ENCODE measurements around the gene POLN. TPM values are rescaled to one million over a fixed set of nuclear protein-coding genes. Genes with fewer than 3 reads are reported as not detected.
A peak's percentile ranks its signal among the peaks of the same experiment; 100 is the strongest.

The POLN gene
- total and polyA plus RNA-seq, 8 donors, result 0.29 to 5.1 (median 1.4) TPM; not detected in 2

GRCh38 chr4:2245057-2245786, 3.3 kb upstream of the POLN start:
- 57 to 70% (median 61%) methylated on average over 7 of the region's 7 CpGs for WGBS, 5 donors
- intact Hi-C loops (cut with DNase I; ENCODE audit: low total_unique reads), result loop anchor here (10.0 kb wide), 1 partner anchor 170 kb away; the partner anchor contains the start of genes CFAP99 and ZFYVE28
- H3K27me3 ChIP-seq, result no peaks in the 10 kb centered on the region
- no peak overlapping the region for H3K4me3 ChIP-seq
- peaks cover 8 to 56% (median 29%) of the 10 kb centered on the region in 4 donors for H3K4me1 ChIP-seq
- peaks cover 19 to 37% (median 32%) of the 10 kb centered on the region in 4 donors for H3K36me3 ChIP-seq
- TF ChIP-seq POLR2A (IDR thresholded peaks at IDR 0.05), result no peak
- no peak for TF ChIP-seq EP300 (IDR thresholded peaks at IDR 0.05)
- no peak for TF ChIP-seq POLR2AphosphoS5 (IDR thresholded peaks at IDR 0.05)
- no peak for TF ChIP-seq CTCF (IDR thresholded peaks at IDR 0.05)
- no peaks in the 10 kb centered on the region for H3K9me3 ChIP-seq
- peak overlapping the region in 3 of 5 donors; percentile 34 to 88 (median 54) for H3K27ac ChIP-seq
- DNase-seq, result peak in 1 of 2 donors; percentile 10

- H3K4me1 ChIP-seq, result peaks cover 14 to 70% (median 41%) of the 10 kb centered on the region in 4 donors
Measured at GRCh38 chr4:2243681-2244380, 1.9 kb upstream of the POLN start.

GRCh38 chr4:2241003-2241402, 918 bp downstream of the POLN start:
- Histone ChIP-seq H3K4me3 (peak overlapping the region; percentile 69 to 97 (median 93)), H3K27ac (peak overlapping the region in 4 of 5 donors; percentile 83 to 89 (median 87)), H3K27me3 (no peaks in the 10 kb centered on the region), H3K4me1 (peaks cover 14 to 85% (median 52%) of the 10 kb centered on the region in 4 donors), H3K9me3 (no peaks in the 10 kb centered on the region), H3K36me3 (peaks cover 0 to 17% (median 13%) of the 10 kb centered on the region in 4 donors)
- TF ChIP-seq POLR2AphosphoS5 (IDR thresholded peaks at IDR 0.05) (no peak), POLR2A (IDR thresholded peaks at IDR 0.05) (no peak), EP300 (IDR thresholded peaks at IDR 0.05) (no peak), CTCF (IDR thresholded peaks at IDR 0.05) (no peak)
- 3 to 4% (median 3%) methylated on average over 7 of the region's 7 CpGs for WGBS, 5 donors
- intact Hi-C loops (cut with DNase I; ENCODE audit: low total_unique reads), result loop anchor here (10.0 kb wide), 1 partner anchor 174 kb away; the partner anchor contains the start of genes CFAP99 and ZFYVE28
- DNase-seq, result peak in 1 of 2 donors; percentile 1

More at GRCh38 chr4:2243681-2244380, 1.9 kb upstream of the POLN start:
- WGBS, 5 donors, result 33 to 54% (median 45%) methylated on average over 5 of the region's 5 CpGs
- Histone ChIP-seq H3K36me3 (peaks cover 8 to 23% (median 20%) of the 10 kb centered on the region in 4 donors), H3K27ac (peak overlapping the region in 3 of 5 donors; percentile 54 to 88 (median 86)), H3K4me3 (no peak overlapping the region), H3K9me3 (no peaks in the 10 kb centered on the region), H3K27me3 (no peaks in the 10 kb centered on the region)
- TF ChIP-seq POLR2A (IDR thresholded peaks at IDR 0.05), result no peak
- no peak for TF ChIP-seq POLR2AphosphoS5 (IDR thresholded peaks at IDR 0.05)
- TF ChIP-seq EP300 (IDR thresholded peaks at IDR 0.05), result no peak
- TF ChIP-seq CTCF (IDR thresholded peaks at IDR 0.05), result peak in 1 of 7 experiments; percentile 8
- peak; percentile 31 to 72 for DNase-seq
- intact Hi-C loops (cut with DNase I; ENCODE audit: low total_unique reads), result loop anchor here (10.0 kb wide), 1 partner anchor 171 kb away; the partner anchor contains the start of genes CFAP99 and ZFYVE28

GRCh38 chr4:2236944-2237666, 4.8 kb downstream of the POLN start:
- H3K27me3 ChIP-seq, result no peaks in the 10 kb centered on the region
- H3K36me3 ChIP-seq, result peaks cover 0 to 41% (median 39%) of the 10 kb centered on the region in 4 donors
- H3K4me1 ChIP-seq, result peaks cover 14 to 49% (median 32%) of the 10 kb centered on the region in 4 donors
- no peak for DNase-seq
- H3K9me3 ChIP-seq, result no peaks in the 10 kb centered on the region
- no peak overlapping the region for H3K4me3 ChIP-seq
- TF ChIP-seq CTCF (IDR thresholded peaks at IDR 0.05) (no peak), POLR2A (IDR thresholded peaks at IDR 0.05) (no peak), EP300 (IDR thresholded peaks at IDR 0.05) (no peak), POLR2AphosphoS5 (IDR thresholded peaks at IDR 0.05) (no peak)
- no peak overlapping the region for H3K27ac ChIP-seq
- 54 to 62% (median 61%) methylated on average over 3 of the region's 3 CpGs for WGBS, 5 donors
- intact Hi-C loops (cut with DNase I; ENCODE audit: low total_unique reads), result no loop called here

All from stomach (tissue), 9 donors.